ENCODE data around the gene ARHGDIA.

- TF ChIP-seq, protein P1, sequence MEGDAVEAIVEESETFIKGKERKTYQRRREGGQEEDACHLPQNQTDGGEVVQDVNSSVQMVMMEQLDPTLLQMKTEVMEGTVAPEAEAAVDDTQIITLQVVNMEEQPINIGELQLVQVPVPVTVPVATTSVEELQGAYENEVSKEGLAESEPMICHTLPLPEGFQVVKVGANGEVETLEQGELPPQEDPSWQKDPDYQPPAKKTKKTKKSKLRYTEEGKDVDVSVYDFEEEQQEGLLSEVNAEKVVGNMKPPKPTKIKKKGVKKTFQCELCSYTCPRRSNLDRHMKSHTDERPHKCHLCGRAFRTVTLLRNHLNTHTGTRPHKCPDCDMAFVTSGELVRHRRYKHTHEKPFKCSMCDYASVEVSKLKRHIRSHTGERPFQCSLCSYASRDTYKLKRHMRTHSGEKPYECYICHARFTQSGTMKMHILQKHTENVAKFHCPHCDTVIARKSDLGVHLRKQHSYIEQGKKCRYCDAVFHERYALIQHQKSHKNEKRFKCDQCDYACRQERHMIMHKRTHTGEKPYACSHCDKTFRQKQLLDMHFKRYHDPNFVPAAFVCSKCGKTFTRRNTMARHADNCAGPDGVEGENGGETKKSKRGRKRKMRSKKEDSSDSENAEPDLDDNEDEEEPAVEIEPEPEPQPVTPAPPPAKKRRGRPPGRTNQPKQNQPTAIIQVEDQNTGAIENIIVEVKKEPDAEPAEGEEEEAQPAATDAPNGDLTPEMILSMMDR (conservative IDR thresholded peaks at IDR 0.05; ENCODE audit: low read depth, low read length), result no peak
- no peak for TF ChIP-seq EZH2 (IDR thresholded peaks at IDR 0.05; ENCODE audit: low read length, unreplicated experiment)
- no peak for TF ChIP-seq EZH2phosphoT487 (IDR thresholded peaks at IDR 0.05; ENCODE audit: borderline replicate concordance, low read length)
These were observed 21.7 kb downstream of the ARHGDIA start for GRCh38 chr17:81849457-81849856.

Measured in PC-3 (cell line).